NAMALWA (cell line): ENCODE data around the gene EYS.

Experiments
- DNase-seq: peaks from one replicate; pipeline ENCODE4 v3.0.0-alpha.2; 2015; ENCODE audit warnings: low spot score

Gene EYS

GRCh38 chr6:63732336-63732735 is 1974.7 kb downstream of the EYS start:
- DNase-seq, result no peak

- DNase-seq, result no peak
These were observed 1975.1 kb downstream of the EYS start for GRCh38 chr6:63731930-63732329.

GRCh38 chr6:63730311-63730710 is 1976.7 kb downstream of the EYS start:
- DNase-seq, result no peak

- DNase-seq, result no peak
These were observed 1982.3 kb downstream of the EYS start for GRCh38 chr6:63724721-63725120.

- DNase-seq, result no peak
These were observed 1985.8 kb downstream of the EYS start for GRCh38 chr6:63721181-63721580.

GRCh38 chr6:63716169-63716568 is 1990.9 kb downstream of the EYS start:
- no peak for DNase-seq

GRCh38 chr6:63714091-63714490 is 1992.9 kb downstream of the EYS start:
- DNase-seq, result no peak

- DNase-seq, result no peak
These were observed 1993.7 kb downstream of the EYS start for GRCh38 chr6:63713332-63713731.

GRCh38 chr6:63709148-63709547 is 1997.9 kb downstream of the EYS start:
- DNase-seq, result no peak

- DNase-seq, result no peak
These were observed 1998.4 kb downstream of the EYS start for GRCh38 chr6:63708631-63709030.

GRCh38 chr6:63706630-63707029 is 2000.4 kb downstream of the EYS start:
- no peak for DNase-seq

GRCh38 chr6:63705707-63706106 is 2001.3 kb downstream of the EYS start:
- DNase-seq, result no peak

- no peak for DNase-seq
These were observed 2016.8 kb downstream of the EYS start for GRCh38 chr6:63690221-63690620.

GRCh38 chr6:63689421-63689820 is 2017.6 kb downstream of the EYS start:
- DNase-seq, result no peak

- DNase-seq, result peak; percentile 46
These were observed 2021.3 kb downstream of the EYS start for GRCh38 chr6:63685446-63686379.

GRCh38 chr6:63683071-63683603 is 2023.9 kb downstream of the EYS start:
- DNase-seq, result no peak

- no peak for DNase-seq
These were observed 2029.7 kb downstream of the EYS start for GRCh38 chr6:63677282-63677681.

- no peak for DNase-seq
These were observed 2030.5 kb downstream of the EYS start for GRCh38 chr6:63676412-63677114.

- no peak for DNase-seq
These were observed 2031.9 kb downstream of the EYS start for GRCh38 chr6:63675138-63675537.

- DNase-seq, result no peak
These were observed 2032.4 kb downstream of the EYS start for GRCh38 chr6:63674635-63675034.

GRCh38 chr6:63673692-63674091 is 2033.3 kb downstream of the EYS start:
- DNase-seq, result no peak

- DNase-seq, result no peak
These were observed 2034.4 kb downstream of the EYS start for GRCh38 chr6:63672582-63673129.
